ENCODE measurements around the gene EFEMP1. TPM values are rescaled to one million over a fixed set of nuclear protein-coding genes. Genes with fewer than 3 reads are reported as not detected.

Gene EFEMP1
- polyA plus RNA-seq, 1 experiment, result 1,148 TPM

- no peak for TF ChIP-seq CTCF (IDR thresholded peaks at IDR 0.05; ENCODE audit: insufficient read depth, low read depth, low read length)
- Histone ChIP-seq H3K4me3 (ENCODE audit: low read depth, low read length) (no peak overlapping the region), H3K36me3 (ENCODE audit: control insufficient read depth, insufficient read depth, low read length) (no peaks in the 10 kb centered on the region), H3K27me3 (ENCODE audit: control insufficient read depth, insufficient read depth, low read length) (no peaks in the 10 kb centered on the region)
- ChIA-PET POLR2A (no interaction called here), CTCF (no interaction called here)
- no peak for DNase-seq (ENCODE audit: low read depth)
Observed at GRCh38 chr2:55949211-55949610, 25.6 kb upstream of the EFEMP1 start.

GRCh38 chr2:55948176-55948923 is 24.8 kb upstream of the EFEMP1 start:
- no peak for DNase-seq (ENCODE audit: low read depth)
- Histone ChIP-seq H3K36me3 (ENCODE audit: control insufficient read depth, insufficient read depth, low read length) (no peaks in the 10 kb centered on the region), H3K27me3 (ENCODE audit: control insufficient read depth, insufficient read depth, low read length) (no peaks in the 10 kb centered on the region), H3K4me3 (ENCODE audit: low read depth, low read length) (no peak overlapping the region)
- ChIA-PET POLR2A (no interaction called here), CTCF (interaction anchor here (1.3 kb wide), 1 partner anchor 105 kb away, joined by 3 read pairs; no protein-coding TSS in a partner anchor)
- no peak for TF ChIP-seq CTCF (IDR thresholded peaks at IDR 0.05; ENCODE audit: insufficient read depth, low read depth, low read length)

- H3K4me3 ChIP-seq (ENCODE audit: low read depth, low read length), result no peak overlapping the region
- TF ChIP-seq CTCF (IDR thresholded peaks at IDR 0.05; ENCODE audit: insufficient read depth, low read depth, low read length), result no peak
- ChIA-PET CTCF (interaction anchor here (1.3 kb wide), 1 partner anchor 105 kb away, joined by 3 read pairs; no protein-coding TSS in a partner anchor), POLR2A (no interaction called here)
- DNase-seq (ENCODE audit: low read depth), result no peak
- H3K27me3 ChIP-seq (ENCODE audit: control insufficient read depth, insufficient read depth, low read length), result no peaks in the 10 kb centered on the region
- no peaks in the 10 kb centered on the region for H3K36me3 ChIP-seq (ENCODE audit: control insufficient read depth, insufficient read depth, low read length)
Observed at GRCh38 chr2:55947752-55948151, 24.2 kb upstream of the EFEMP1 start.

GRCh38 chr2:55946793-55947192 is 23.2 kb upstream of the EFEMP1 start:
- ChIA-PET CTCF (interaction anchor here (1.2 kb wide), 1 partner anchor 15 kb away, joined by 4 read pairs; no protein-coding TSS in a partner anchor), POLR2A (no interaction called here)
- TF ChIP-seq CTCF (IDR thresholded peaks at IDR 0.05; ENCODE audit: insufficient read depth, low read depth, low read length), result no peak
- no peak overlapping the region for H3K4me3 ChIP-seq (ENCODE audit: low read depth, low read length)
- DNase-seq (ENCODE audit: low read depth), result no peak
- no peaks in the 10 kb centered on the region for H3K27me3 ChIP-seq (ENCODE audit: control insufficient read depth, insufficient read depth, low read length)
- no peaks in the 10 kb centered on the region for H3K36me3 ChIP-seq (ENCODE audit: control insufficient read depth, insufficient read depth, low read length)

GRCh38 chr2:55943466-55943865 is 19.9 kb upstream of the EFEMP1 start:
- Histone ChIP-seq H3K27me3 (ENCODE audit: control insufficient read depth, insufficient read depth, low read length) (no peaks in the 10 kb centered on the region), H3K36me3 (ENCODE audit: control insufficient read depth, insufficient read depth, low read length) (no peaks in the 10 kb centered on the region), H3K4me3 (ENCODE audit: low read depth, low read length) (no peak overlapping the region)
- DNase-seq (ENCODE audit: low read depth), result no peak
- CTCF ChIA-PET, result interaction anchor here (1.3 kb wide), 2 partner anchors 18 to 224 kb away, joined by 3 to 4 read pairs; no protein-coding TSS in a partner anchor
- TF ChIP-seq CTCF (IDR thresholded peaks at IDR 0.05; ENCODE audit: insufficient read depth, low read depth, low read length), result no peak
- POLR2A ChIA-PET, result no interaction called here

Data from BJ (cell line).